Measurements from ENCODE around the gene TP63.

GRCh38 chr3:189898559-189899153, 267.5 kb downstream of the TP63 start:
- TF ChIP-seq POLR2A (IDR thresholded peaks at IDR 0.05; ENCODE audit: low read depth, low read length) (no peak), CTCF (IDR thresholded peaks at IDR 0.05; ENCODE audit: extremely low read depth in 1 of 2, insufficient read depth in 1 of 2, low read depth in 1 of 2, low read length in 2 of 2) (no peak), EZH2 (IDR thresholded peaks at IDR 0.05; ENCODE audit: borderline replicate concordance, low read depth, low read length, severe bottlenecking) (no peak)

Data from endothelial cell of umbilical vein (primary cell).